GM19324 (cell line): ENCODE data around the gene PSMD5.
"Not testable (repeated sequence)": the region's sequence is repeated elsewhere in the genome, so short reads cannot be mapped to it uniquely, and the experiment has no call there.

Experiments used
- ATAC-seq: cut with Tn5 transposase; IDR thresholded peaks from one replicate; pipeline ENCODE4 v1.9.1; 2021; ENCODE audit warnings: mild to moderate bottlenecking, moderate library complexity; ENCODE audit not compliant: unreplicated experiment, low FRiP score

PSMD5 gene

GRCh38 chr9:120818595-120818994 is 24.1 kb downstream of the PSMD5 start:
- ATAC-seq = no peak

GRCh38 chr9:120815075-120815474 is 27.6 kb downstream of the PSMD5 start:
- no peak for ATAC-seq

- no peak for ATAC-seq
Measured at GRCh38 chr9:120808931-120809330, 33.8 kb downstream of the PSMD5 start.

GRCh38 chr9:120807607-120808379 is 34.9 kb downstream of the PSMD5 start:
- no peak for ATAC-seq

GRCh38 chr9:120804784-120805363 is 37.8 kb downstream of the PSMD5 start:
- ATAC-seq = not testable (repeated sequence)

- ATAC-seq = no peak
Measured at GRCh38 chr9:120801441-120801840, 41.3 kb downstream of the PSMD5 start.

- ATAC-seq = peak; percentile 95
Measured at GRCh38 chr9:120792898-120793765, 49.6 kb downstream of the PSMD5 start, which contains the start of gene FBXW2. Gene FBXW2 (minus strand): TSS chr9:120793416. CDS start chr9:120788258, 5,158 bp downstream.

- ATAC-seq = no peak
Measured at GRCh38 chr9:120791161-120791560, 51.6 kb downstream of the PSMD5 start.

GRCh38 chr9:120787933-120788332 is 54.8 kb downstream of the PSMD5 start:
- ATAC-seq = no peak

- no peak for ATAC-seq
Measured at GRCh38 chr9:120783602-120784047, 59.1 kb downstream of the PSMD5 start.

GRCh38 chr9:120781236-120781635 is 61.5 kb downstream of the PSMD5 start:
- no peak for ATAC-seq

GRCh38 chr9:120780367-120780766 is 62.4 kb downstream of the PSMD5 start:
- ATAC-seq = no peak

- no peak for ATAC-seq
Measured at GRCh38 chr9:120779227-120779626, 63.5 kb downstream of the PSMD5 start.

GRCh38 chr9:120778758-120779157 is 64.0 kb downstream of the PSMD5 start:
- ATAC-seq = no peak

- ATAC-seq = no peak
Measured at GRCh38 chr9:120777229-120777628, 65.5 kb downstream of the PSMD5 start.

GRCh38 chr9:120776788-120777187 is 65.9 kb downstream of the PSMD5 start:
- ATAC-seq = no peak

GRCh38 chr9:120775859-120776258 is 66.9 kb downstream of the PSMD5 start:
- ATAC-seq = no peak

GRCh38 chr9:120774719-120775118 is 68.0 kb downstream of the PSMD5 start:
- ATAC-seq = no peak

- no peak for ATAC-seq
Measured at GRCh38 chr9:120773256-120773655, 69.5 kb downstream of the PSMD5 start.

- no peak for ATAC-seq
Measured at GRCh38 chr9:120770931-120771330, 71.8 kb downstream of the PSMD5 start.

- ATAC-seq = no peak
Measured at GRCh38 chr9:120768886-120769285, 73.8 kb downstream of the PSMD5 start.
